Stimulated activated CD8-positive, alpha-beta memory T cell treated with anti-CD3 and anti-CD28 coated beads, Interleukin-4, amount 100 ng/mL, for 48 hours (primary cell): ENCODE results near the gene ZNF423.

Experiments
- DNase-seq: peaks from one replicate; pipeline ENCODE4 v3.0.0-alpha.2; 2020

The ZNF423 gene

GRCh38 chr16:49440156-49441065 is 415.5 kb downstream of the ZNF423 start:
- no peak for DNase-seq

GRCh38 chr16:49439676-49440075 is 416.2 kb downstream of the ZNF423 start:
- no peak for DNase-seq

DNA sequence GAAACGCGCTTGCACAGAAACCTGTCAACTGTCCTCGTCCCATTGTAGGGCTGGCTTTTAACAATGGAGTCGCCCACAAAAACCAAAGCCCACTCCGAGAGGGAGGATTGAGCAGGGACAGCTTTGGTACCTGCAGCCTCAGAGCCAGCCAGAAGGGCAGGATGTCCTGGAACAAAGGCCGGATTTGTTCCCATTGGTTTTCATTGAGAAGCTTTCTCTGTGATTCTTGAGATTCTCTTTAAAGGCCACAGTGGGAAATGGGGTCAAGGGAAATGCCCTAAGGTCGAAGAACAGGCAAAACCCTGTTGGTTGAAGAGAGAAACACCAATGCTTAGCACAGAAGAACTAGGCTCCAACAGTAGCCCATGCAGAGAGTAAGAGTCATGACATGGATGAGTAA is 416.9 kb downstream of the ZNF423 start:
- DNase-seq: no peak
